GM18909 (cell line): ENCODE data around the gene TM4SF18.

ENCODE experiments used
- ATAC-seq: cut with Tn5 transposase; IDR thresholded peaks from one replicate; pipeline ENCODE4 v1.9.1; 2021; ENCODE audit warnings: mild to moderate bottlenecking; ENCODE audit not compliant: unreplicated experiment, poor library complexity

The TM4SF18 gene

DNA sequence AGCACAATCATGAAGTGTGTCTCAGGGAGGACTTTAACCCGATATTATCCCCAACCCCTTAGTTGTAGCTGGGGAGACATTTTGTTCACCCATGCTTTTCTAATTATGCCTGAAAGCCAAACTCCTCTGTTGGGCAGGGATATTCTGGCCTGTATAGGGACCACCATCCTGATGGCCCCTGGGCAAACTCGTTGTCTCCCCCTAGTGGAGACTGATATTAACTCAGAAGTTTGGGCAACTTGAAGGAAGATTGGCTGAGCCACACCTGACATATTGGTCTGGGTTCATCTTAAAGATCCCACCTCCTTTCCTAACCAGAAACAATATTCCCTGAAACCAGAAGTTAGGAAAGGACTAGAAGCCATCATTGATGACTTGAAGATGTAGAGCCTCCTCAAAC, 42.3 kb downstream of the TM4SF18 start:
- peak; percentile 59 for ATAC-seq

GRCh38 chr3:149288655-149289054, 44.8 kb downstream of the TM4SF18 start:
- no peak for ATAC-seq

GRCh38 chr3:149284034-149284433, 49.4 kb downstream of the TM4SF18 start:
- no peak for ATAC-seq

- ATAC-seq = no peak
Observed at GRCh38 chr3:149283401-149283800, 50.0 kb downstream of the TM4SF18 start.

DNA sequence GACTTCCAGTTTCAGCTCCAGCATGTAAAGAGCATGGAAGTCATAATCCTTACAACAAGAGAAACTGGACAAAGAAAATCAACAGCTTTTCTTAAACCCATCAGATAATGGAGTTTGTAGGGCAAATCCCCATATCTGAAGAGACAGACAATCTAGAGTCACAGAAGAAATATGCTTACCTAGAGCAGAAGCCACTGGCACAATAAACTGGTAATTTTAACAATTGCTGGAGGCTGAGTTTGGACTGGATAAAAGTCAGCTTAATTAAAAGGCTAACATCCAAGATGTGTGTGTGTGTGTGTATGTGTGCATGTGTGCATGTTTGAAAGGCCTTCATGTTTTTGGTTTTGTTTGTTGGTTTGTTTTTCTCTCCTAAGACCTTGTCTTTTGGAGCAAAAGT, 50.6 kb downstream of the TM4SF18 start:
- no peak for ATAC-seq

DNA sequence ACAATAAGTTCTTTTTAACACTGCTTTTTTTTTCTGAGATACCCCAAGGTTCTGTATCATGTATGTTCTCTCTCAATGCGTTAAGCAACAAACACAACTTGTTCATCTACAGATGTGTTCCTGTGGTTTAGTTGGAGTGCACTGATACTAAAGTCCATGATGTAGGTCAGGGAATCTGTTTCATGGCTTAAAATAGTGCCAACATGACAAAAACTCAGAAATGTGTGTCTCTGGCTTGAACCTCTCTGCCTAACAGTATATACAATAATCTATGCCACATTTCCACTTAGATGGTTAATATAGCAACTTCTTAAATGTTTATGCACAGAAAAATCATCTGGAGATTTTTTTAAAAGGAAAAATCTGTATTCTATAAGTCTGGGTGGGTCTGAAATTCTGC, 51.1 kb downstream of the TM4SF18 start:
- no peak for ATAC-seq

- peak; percentile 52 for ATAC-seq
Observed at GRCh38 chr3:149280671-149281349, 52.6 kb downstream of the TM4SF18 start.

GRCh38 chr3:149278911-149279310, 54.5 kb downstream of the TM4SF18 start:
- ATAC-seq = no peak

DNA sequence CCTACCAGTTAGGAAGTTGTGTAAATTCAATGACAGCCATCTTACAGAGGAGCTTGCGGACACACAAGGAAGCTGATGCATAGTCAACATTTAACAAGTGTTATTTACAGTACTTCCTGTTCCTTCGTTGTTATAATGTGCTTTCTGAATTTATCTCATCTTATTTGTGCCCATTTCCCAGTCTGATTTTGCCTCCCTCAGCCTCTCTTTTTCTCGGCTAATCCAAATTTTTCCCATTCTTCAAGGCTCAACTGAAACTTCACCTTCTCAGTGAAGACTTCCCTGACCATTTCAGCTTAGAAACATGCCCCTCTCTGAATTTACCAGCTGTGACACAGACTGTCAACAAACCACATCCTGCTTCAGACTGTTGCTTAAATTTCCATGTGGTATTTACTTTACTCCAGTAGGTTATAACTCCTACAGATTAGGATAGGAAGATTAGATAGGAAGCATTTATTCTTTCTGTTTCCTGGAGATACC, 56.1 kb downstream of the TM4SF18 start:
- ATAC-seq = peak; percentile 72

- ATAC-seq = no peak
Observed at GRCh38 chr3:149276619-149277018, 56.8 kb downstream of the TM4SF18 start.

- no peak for ATAC-seq
Observed at GRCh38 chr3:149274220-149274619, 59.2 kb downstream of the TM4SF18 start.

GRCh38 chr3:149273096-149273751, 60.2 kb downstream of the TM4SF18 start:
- ATAC-seq = peak; percentile 77

DNA sequence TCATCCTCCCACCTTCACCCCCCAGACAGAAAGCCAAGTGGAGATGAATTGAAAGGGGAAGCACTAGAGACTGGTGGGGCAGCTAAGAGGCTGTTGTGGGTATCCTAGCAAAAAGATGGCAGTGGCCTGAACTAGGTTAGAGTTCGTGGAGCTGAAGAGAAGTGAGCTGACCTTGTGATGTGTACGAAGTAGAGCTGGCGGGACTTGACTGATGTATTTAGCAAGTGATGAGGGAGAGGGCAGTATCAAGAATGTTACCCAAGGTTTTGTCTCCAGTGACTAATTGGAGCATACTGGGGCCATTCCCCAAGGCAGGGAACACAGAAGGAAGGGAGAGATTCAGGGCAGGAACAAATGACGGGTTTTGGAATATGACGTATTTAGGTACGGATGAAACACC, 61.8 kb downstream of the TM4SF18 start:
- no peak for ATAC-seq

DNA sequence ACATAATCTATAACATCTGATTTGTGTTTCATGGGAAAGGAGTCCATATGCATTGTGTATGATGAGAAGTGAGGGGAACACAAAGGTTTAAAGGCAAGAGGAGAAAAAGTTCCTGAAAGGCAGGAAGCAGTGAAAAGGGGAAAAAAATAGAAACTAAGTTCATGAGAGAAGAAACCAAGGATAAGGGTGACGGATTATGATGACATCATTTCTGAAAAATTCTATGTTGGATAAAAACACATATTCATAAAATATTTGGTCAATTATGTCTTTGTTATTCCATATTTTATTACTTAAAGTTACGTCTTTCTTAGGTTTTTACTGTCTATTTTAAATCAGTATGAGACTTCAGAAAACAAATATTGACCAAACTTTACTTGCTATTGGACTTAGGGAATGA, 63.3 kb downstream of the TM4SF18 start:
- ATAC-seq = no peak

DNA sequence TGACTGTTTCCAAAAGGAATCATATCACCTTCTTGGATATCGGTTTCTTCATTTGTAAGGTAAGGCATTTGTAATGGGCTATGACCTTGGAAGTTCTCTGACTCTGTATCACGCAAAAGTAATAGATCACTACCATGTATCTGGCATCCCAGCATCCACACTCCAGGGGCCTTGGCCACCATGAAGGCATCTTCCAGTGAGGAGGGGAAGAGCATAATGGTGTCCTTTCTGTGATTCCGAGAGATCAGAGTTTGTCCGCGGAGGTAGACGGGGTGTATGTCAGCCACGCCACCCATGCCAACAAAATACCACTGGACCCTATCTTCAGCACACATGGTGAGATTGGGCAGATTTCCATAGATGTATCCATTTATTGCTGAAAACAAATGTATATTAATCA, 63.7 kb downstream of the TM4SF18 start:
- no peak for ATAC-seq
